GM21619 (cell line): ENCODE results near the gene ZNF714.
A peak's percentile ranks its signal among the peaks of the same experiment; 100 is the strongest.

Experiments used
- ATAC-seq: cut with Tn5 transposase; IDR thresholded peaks from one replicate; pipeline ENCODE4 v1.9.1; 2021; ENCODE audit not compliant: unreplicated experiment

ZNF714 gene

GRCh38 chr19:21082011-21082975 is at the start of gene ZNF714:
Gene ZNF714, plus strand, starts transcription at chr19:21082203. Its CDS starts 16,066 bp downstream, at chr19:21098269.
- peak; percentile 95 for ATAC-seq

- ATAC-seq: no peak
These were observed 37.0 kb upstream of the ZNF714 start for GRCh38 chr19:21045028-21045427.

GRCh38 chr19:21046489-21046888 is 35.5 kb upstream of the ZNF714 start:
- no peak for ATAC-seq

GRCh38 chr19:21047716-21048115 is 34.3 kb upstream of the ZNF714 start:
- ATAC-seq: no peak

- no peak for ATAC-seq
These were observed 29.1 kb upstream of the ZNF714 start for GRCh38 chr19:21052902-21053301.

- no peak for ATAC-seq
These were observed 16.7 kb upstream of the ZNF714 start for GRCh38 chr19:21065336-21065735.

- no peak for ATAC-seq
These were observed 2.3 kb downstream of the ZNF714 start for GRCh38 chr19:21084343-21084742.

GRCh38 chr19:21087871-21088270 is 5.9 kb downstream of the ZNF714 start:
- ATAC-seq: no peak

- no peak for ATAC-seq
These were observed 10.1 kb downstream of the ZNF714 start for GRCh38 chr19:21092109-21092508.

GRCh38 chr19:21094347-21095025 is 12.5 kb downstream of the ZNF714 start:
- ATAC-seq: no peak

GRCh38 chr19:21098291-21098690 is 16.3 kb downstream of the ZNF714 start:
- no peak for ATAC-seq

GRCh38 chr19:21101521-21102242 is 19.7 kb downstream of the ZNF714 start:
- no peak for ATAC-seq

- no peak for ATAC-seq
These were observed 27.1 kb downstream of the ZNF714 start for GRCh38 chr19:21109116-21109515.

GRCh38 chr19:21110183-21110582 is 28.2 kb downstream of the ZNF714 start:
- no peak for ATAC-seq

- ATAC-seq: no peak
These were observed 33.4 kb downstream of the ZNF714 start for GRCh38 chr19:21115430-21115829.

GRCh38 chr19:21117041-21117907 is 35.3 kb downstream of the ZNF714 start:
- no peak for ATAC-seq

- ATAC-seq: no peak
These were observed 44.1 kb downstream of the ZNF714 start for GRCh38 chr19:21126078-21126477.

GRCh38 chr19:21127001-21127400 is 45.0 kb downstream of the ZNF714 start:
- no peak for ATAC-seq

GRCh38 chr19:21127898-21128297 is 45.9 kb downstream of the ZNF714 start:
- ATAC-seq: no peak

GRCh38 chr19:21128901-21129698 is 47.1 kb downstream of the ZNF714 start:
- no peak for ATAC-seq
